Ammon's horn (tissue), 1 donor: Measurements from ENCODE around the gene MAN2C1.

Source experiments
- DNase-seq: peaks from one replicate; pipeline ENCODE4 v3.0.0-alpha.2; 2016; ENCODE audit warnings: low spot score

MAN2C1 gene

DNA sequence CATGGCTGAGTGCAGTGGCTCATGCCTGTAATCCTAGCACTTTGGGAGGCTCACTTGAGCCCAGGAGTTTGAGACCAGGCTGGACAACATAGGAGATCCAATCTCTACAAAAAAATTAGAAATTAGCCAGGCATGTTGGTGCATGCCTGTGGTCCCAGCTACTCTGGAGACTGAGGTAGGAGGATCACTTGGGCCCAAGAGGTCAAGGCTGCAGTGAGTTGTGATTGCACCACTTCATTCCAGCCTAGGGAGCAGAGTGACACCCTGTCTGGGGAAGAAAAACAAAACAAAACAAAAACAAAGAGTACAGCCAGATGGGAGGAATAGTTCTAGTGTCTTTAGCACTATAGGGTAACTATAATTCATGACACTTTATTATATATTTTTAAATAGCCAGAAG lies 58.7 kb downstream of the MAN2C1 start:
- DNase-seq: no peak

DNA sequence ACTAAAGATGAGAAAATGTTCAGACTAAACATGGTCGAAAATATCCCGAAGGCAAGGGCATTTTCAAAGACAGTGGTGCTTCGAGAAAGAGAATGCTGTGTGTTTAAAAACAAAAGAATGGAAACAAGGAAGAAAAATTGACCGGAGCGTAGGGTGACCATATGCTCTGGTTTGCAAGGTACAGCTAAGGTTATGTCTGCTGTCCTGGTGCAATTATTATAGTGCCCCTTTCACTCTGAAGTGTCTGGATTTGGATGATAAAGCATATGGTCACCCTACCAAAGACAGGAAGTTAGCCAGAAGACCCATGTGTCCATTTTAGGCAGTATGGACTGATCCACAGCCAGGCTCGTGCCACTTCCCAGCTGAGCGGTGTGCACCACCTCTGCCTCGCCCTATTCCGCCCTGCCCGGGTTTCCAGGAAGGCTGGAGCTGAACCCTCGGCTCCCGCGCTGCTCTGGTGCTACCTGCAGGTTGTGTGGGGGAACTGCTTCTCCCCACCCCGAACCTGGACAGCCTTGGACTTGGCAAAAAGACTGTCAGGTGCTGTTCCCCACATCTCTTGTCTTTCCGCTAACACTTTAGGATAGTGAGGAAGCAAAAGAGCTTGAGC lies 60.5 kb downstream of the MAN2C1 start:
- no peak for DNase-seq

DNA sequence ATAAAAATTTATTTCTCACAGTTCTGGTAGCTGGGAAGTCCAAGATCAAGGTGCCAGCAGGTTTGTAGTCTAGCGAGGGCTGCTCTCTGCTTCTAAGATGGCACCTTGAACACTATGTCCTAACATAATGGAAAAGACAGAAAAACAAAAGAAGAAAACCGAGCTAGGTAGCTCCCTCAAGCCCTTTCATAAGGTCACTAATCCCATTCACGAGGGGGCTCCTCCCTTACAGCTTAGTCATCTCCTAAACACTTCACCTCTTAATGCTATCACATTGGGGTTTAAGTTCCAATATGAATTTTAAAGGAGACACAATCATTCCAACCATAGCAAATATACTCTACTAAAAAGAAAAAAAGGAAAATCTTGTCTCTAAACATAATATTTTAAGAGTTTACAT lies 62.2 kb downstream of the MAN2C1 start:
- no peak for DNase-seq
